K562 (cell line): Measurements from ENCODE around the gene ZNF814. TPM values are rescaled to one million over a fixed set of nuclear protein-coding genes. Genes with fewer than 3 reads are reported as not detected.
"Not testable (repeated sequence)": the region's sequence is repeated elsewhere in the genome, so short reads cannot be mapped to it uniquely, and the experiment has no call there.

Source experiments
- ATAC-seq: fragments of 200-7000 bp; cut with Tn5 transposase; 3 replicates; pipeline ENCODE4 v1.9.1; 2020; ENCODE audit warnings: moderate library complexity
- BruUV-seq: library from RNA; stranded (reverse); fragments of 400-500 nt; replicated peaks from 2 replicates; lab custom pipeline; 2021; lab: Mats Ljungman, UMichigan
- CTCF ChIA-PET: fragments of 300-600 bp; formaldehyde crosslinking; extraction: SDS; loops from one replicate; lab custom pipeline; 2021; ENCODE audit warnings: low intra/inter-chr PET ratio; lab: Yijun Ruan, JAX
- POLR2A ChIA-PET: fragments of 300-600, 350-650 bp; sonication (Branson Sonifier 250); formaldehyde crosslinking; extraction: SDS; loops from one replicate; lab custom pipeline; 2021; ENCODE audit warnings: antibody characterized with exemption, inconsistent platforms; lab: Yijun Ruan, JAX
- DNase-seq, 4 experiments: peaks; one replicate each; pipeline versions ENCODE4 v3.0.0 to v3.0.0-alpha.2; 2011 to 2018; ENCODE audit warnings: low spot score in 3 of 4, mixed read lengths in 3 of 4; ENCODE audit errors: extremely low read depth in 1 of 4
- FAIRE-seq: peaks from 2 replicates; lab custom pipeline; 2011; peaks lifted over from hg19 to GRCh38; lab: Jason Lieb, UNC
- H2AFZ ChIP-seq: 2 replicates; pipeline ENCODE4 v1.6.0; 2011; ENCODE audit warnings: low read depth, low read length, control low read depth, inconsistent platforms
- H3K27ac ChIP-seq: fragments of 200-600 bp; 3 replicates; pipeline ENCODE4 v1.8.0; 2011; ENCODE audit warnings: low read depth, mild to moderate bottlenecking, control low read depth, inconsistent platforms, low read length, moderate library complexity, mixed read lengths; ENCODE audit errors: extremely low read depth
- H3K27me3 ChIP-seq, 2 experiments: fragments of 300-600 bp in 1 of 2; 2 replicates in 1 of 2; 3 replicates in 1 of 2; pipeline versions ENCODE4 v1.6.0 to v1.8.0; 2011; ENCODE audit warnings: inconsistent platforms in 2 of 2, low read length in 2 of 2, mild to moderate bottlenecking in 1 of 2, mixed read lengths in 1 of 2, moderate library complexity in 1 of 2; ENCODE audit not compliant: control insufficient read depth in 2 of 2, insufficient read depth in 2 of 2
- H3K36me3 ChIP-seq: fragments of 300-600 bp; 3 replicates; pipeline ENCODE4 v1.8.0; 2011; ENCODE audit warnings: mild to moderate bottlenecking, low read length, inconsistent platforms; ENCODE audit not compliant: control insufficient read depth, insufficient read depth
- H3K4me1 ChIP-seq, 2 experiments: fragments of 200-600 bp in 1 of 2; replicated peaks in 1 of 2; 2 replicates in 1 of 2; 3 replicates in 1 of 2; pipeline versions ENCODE4 v1.5.1 to v1.8.0; 2011; ENCODE audit warnings: inconsistent platforms in 2 of 2, low read length in 2 of 2, mild to moderate bottlenecking in 1 of 2, mixed read lengths in 1 of 2, moderate library complexity in 1 of 2; ENCODE audit not compliant: control insufficient read depth in 2 of 2, insufficient read depth in 2 of 2
- H3K4me2 ChIP-seq: 2 replicates; pipeline ENCODE4 v1.6.1; 2011; ENCODE audit warnings: low read length, control low read depth, inconsistent platforms, mixed read lengths; ENCODE audit not compliant: insufficient read depth
- H3K4me3 ChIP-seq: fragments of 200-600 bp; sonication (generic), shearing (Covaris generic); 2 replicates; pipeline ENCODE4 v1.5.1; 2016; ENCODE audit warnings: control low read depth, inconsistent platforms
- H3K79me2 ChIP-seq: fragments of 200-600 bp; 3 replicates; pipeline ENCODE4 v1.8.0; 2011; ENCODE audit warnings: low read length, inconsistent platforms; ENCODE audit not compliant: control insufficient read depth, insufficient read depth
- H3K9ac ChIP-seq, 2 experiments: 2 replicates each; pipeline versions ENCODE4 v1.6.0 to v1.6.1; 2011; ENCODE audit warnings: low read depth in 2 of 2, low read length in 2 of 2, control low read depth in 1 of 2, inconsistent platforms in 1 of 2, mild to moderate bottlenecking in 1 of 2, mixed read lengths in 1 of 2; ENCODE audit not compliant: insufficient read depth in 1 of 2
- H3K9me1 ChIP-seq: one replicate; pipeline ENCODE4 v1.6.0; 2011; ENCODE audit warnings: inconsistent platforms, mild to moderate bottlenecking, low read length, moderate library complexity; ENCODE audit not compliant: control insufficient read depth, insufficient read depth
- H3K9me3 ChIP-seq: replicated peaks from 2 replicates; pipeline ENCODE4 v1.5.1; 2011; ENCODE audit warnings: low read depth, low read length, inconsistent platforms; ENCODE audit not compliant: control insufficient read depth, insufficient read depth
- H4K20me1 ChIP-seq: replicated peaks from 2 replicates; pipeline ENCODE4 v1.6.1; 2011; ENCODE audit warnings: low read length, inconsistent platforms, mixed read lengths; ENCODE audit not compliant: control insufficient read depth, insufficient read depth
- WGBS: fragments of 100-300 bp; shearing (Covaris generic); methylation state at CpG from one replicate; pipeline ENCODE4 v1.1.6; 2016; ENCODE audit warnings: low coverage, mixed read lengths; ENCODE audit not compliant: insufficient coverage; ENCODE audit errors: missing lambda C conversion rate; 5-methylcytosine and 5-hydroxymethylcytosine counted together
- in situ Hi-C: fragments of 300-500 bp; cut with MboI; formaldehyde crosslinking; loops from 4 replicates; pipeline ENCODE4 v1.15.0; 2018; ENCODE audit warnings: inconsistent platforms, mixed read lengths
- intact Hi-C: fragments of 100-400 bp; cut with micrococcal nuclease; formaldehyde crosslinking; loops from 2 replicates; pipeline ENCODE4 v1.14.2; 2022
- polyA plus RNA-seq, 8 experiments: library from polyadenylated mRNA; depleted of rRNA in 4 of 8; stranded (reverse) in 5 of 8; unstranded in 3 of 8; fragments of >200 nt; fragmentation: Nextera tagmentation in 2 of 8; fragmentation: Illumina TruSeq in 1 of 8; extraction: Ambion mirVana in 2 of 8; extraction: Trizol in 1 of 8; gene quantifications; 2 replicates each; pipeline versions ENCODE4 v1.2.1 to v1.2.3, GENCODE V29; 2011 to 2014; ENCODE audit warnings: inconsistent platforms in 1 of 8, missing spikeins in 1 of 8
- total RNA-seq, 7 experiments: library from RNA; depleted of rRNA in 6 of 7; stranded (reverse); fragments of >200 nt in 6 of 7; fragmentation: Illumina TruSeq in 2 of 7; extraction: Trizol in 2 of 7; gene quantifications; 2 replicates each; pipeline versions ENCODE4 v1.2.1 to v1.2.3, GENCODE V29; 2011 to 2021; ENCODE audit warnings: low replicate concordance in 1 of 7

The ZNF814 gene
- total and polyA plus RNA-seq, 9 of the 15 experiments (the other 6 are each of a cell fraction or from before 2014, with no cell fraction given): 0.42 to 3.5 (median 1.9) TPM

- H3K4me3 ChIP-seq, DNase-seq, BruUV-seq, H3K9ac ChIP-seq, H3K4me2 ChIP-seq, H3K27ac ChIP-seq, H3K9me3 ChIP-seq, in situ Hi-C loops, H3K9me1 ChIP-seq, ATAC-seq, FAIRE-seq, H2AFZ ChIP-seq, H3K27me3 ChIP-seq, intact Hi-C loops, H4K20me1 ChIP-seq, CTCF ChIA-PET: not testable (repeated sequence)
- peaks cover 58% of the 10 kb centered on the region for H3K36me3 ChIP-seq
- 100% methylated on average over 2 of the region's 3 CpGs for WGBS
- H3K4me1 ChIP-seq: peaks cover 4 to 13% of the 10 kb centered on the region in 2 experiments; a peak in 3 of 5 replicates
- POLR2A ChIA-PET: interaction anchor here (0.6 to 0.7 kb wide), 2 partner anchors 28 to 73 kb away, joined by 3 read pairs; partner anchors contain the start of gene ZNF587
- peaks cover 74% of the 10 kb centered on the region for H3K79me2 ChIP-seq
Measured at GRCh38 chr19:57821501-57821900, 67.3 kb downstream of the ZNF814 start.

- CTCF ChIA-PET, H3K9me3 ChIP-seq, H3K27ac ChIP-seq, in situ Hi-C loops, BruUV-seq, H4K20me1 ChIP-seq, intact Hi-C loops, H2AFZ ChIP-seq, H3K27me3 ChIP-seq, DNase-seq, H3K9me1 ChIP-seq: not testable (repeated sequence)
- H3K4me1 ChIP-seq: peaks cover 4 to 13% of the 10 kb centered on the region in 2 experiments; a peak in 3 of 5 replicates
- POLR2A ChIA-PET: interaction anchor here (0.6 to 0.7 kb wide), 2 partner anchors 28 to 73 kb away, joined by 3 read pairs; partner anchors contain the start of gene ZNF587
- 25% methylated on average over 2 of the region's 3 CpGs for WGBS
- peak; percentile 8; the same call in 1 of the 3 replicates for ATAC-seq
- peak overlapping the region; percentile 91; the same call in 1 of the 2 replicates for H3K4me3 ChIP-seq
- H3K4me2 ChIP-seq: peak overlapping the region; percentile 83; the same call in 1 of the 2 replicates
- H3K9ac ChIP-seq: peak overlapping the region in 1 of 2 experiments; percentile 95; a peak in 1 of 4 replicates
- peaks cover 70% of the 10 kb centered on the region for H3K79me2 ChIP-seq
- peak; percentile 65 for FAIRE-seq
- H3K36me3 ChIP-seq: peaks cover 55% of the 10 kb centered on the region
Measured at GRCh38 chr19:57821095-57821494, 67.7 kb downstream of the ZNF814 start.
